Measurements from ENCODE around the gene COX6B2. TPM values are rescaled to one million over a fixed set of nuclear protein-coding genes. Genes with fewer than 3 reads are reported as not detected.

The COX6B2 gene
- total and polyA plus RNA-seq, 2 of the 13 experiments (the other 11 are each of a cell fraction or from before 2014, with no cell fraction given): 0.21 TPM; not detected in 1

DNA sequence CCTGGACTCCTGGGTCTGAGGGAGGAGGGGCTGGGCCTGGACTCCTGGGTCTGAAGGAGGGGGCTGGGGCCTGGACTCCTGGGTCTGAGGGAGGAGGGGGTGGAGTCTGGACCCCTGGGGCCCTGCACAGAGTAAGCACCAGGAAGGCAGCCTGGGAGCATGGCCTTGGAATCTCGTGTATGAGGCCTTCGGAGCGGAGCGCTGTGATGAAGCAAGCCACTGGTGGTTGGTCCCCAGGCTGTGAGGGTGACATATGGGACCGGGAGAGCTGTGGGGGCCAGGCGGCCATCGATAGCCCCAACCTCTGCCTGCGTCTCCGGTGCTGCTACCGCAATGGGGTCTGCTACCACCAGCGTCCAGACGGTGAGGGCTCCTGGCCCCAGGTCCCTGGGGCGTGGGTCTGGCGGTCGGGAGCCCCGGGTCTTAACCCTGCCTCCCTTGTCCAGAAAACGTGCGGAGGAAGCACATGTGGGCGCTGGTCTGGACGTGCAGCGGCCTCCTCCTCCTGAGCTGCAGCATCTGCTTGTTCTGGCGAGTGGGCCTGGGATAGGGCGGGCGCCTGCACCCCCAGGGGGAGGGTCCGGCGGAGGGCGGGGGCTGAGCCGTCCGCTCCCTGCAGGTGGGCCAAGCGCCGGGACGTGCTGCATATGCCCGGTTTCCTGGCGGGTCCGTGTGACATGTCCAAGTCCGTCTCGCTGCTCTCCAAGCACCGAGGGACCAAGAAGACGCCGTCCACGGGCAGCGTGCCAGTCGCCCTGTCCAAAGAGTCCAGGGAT is 23.0 kb upstream of the COX6B2 start (continued):
- TF ChIP-seq, protein P1, sequence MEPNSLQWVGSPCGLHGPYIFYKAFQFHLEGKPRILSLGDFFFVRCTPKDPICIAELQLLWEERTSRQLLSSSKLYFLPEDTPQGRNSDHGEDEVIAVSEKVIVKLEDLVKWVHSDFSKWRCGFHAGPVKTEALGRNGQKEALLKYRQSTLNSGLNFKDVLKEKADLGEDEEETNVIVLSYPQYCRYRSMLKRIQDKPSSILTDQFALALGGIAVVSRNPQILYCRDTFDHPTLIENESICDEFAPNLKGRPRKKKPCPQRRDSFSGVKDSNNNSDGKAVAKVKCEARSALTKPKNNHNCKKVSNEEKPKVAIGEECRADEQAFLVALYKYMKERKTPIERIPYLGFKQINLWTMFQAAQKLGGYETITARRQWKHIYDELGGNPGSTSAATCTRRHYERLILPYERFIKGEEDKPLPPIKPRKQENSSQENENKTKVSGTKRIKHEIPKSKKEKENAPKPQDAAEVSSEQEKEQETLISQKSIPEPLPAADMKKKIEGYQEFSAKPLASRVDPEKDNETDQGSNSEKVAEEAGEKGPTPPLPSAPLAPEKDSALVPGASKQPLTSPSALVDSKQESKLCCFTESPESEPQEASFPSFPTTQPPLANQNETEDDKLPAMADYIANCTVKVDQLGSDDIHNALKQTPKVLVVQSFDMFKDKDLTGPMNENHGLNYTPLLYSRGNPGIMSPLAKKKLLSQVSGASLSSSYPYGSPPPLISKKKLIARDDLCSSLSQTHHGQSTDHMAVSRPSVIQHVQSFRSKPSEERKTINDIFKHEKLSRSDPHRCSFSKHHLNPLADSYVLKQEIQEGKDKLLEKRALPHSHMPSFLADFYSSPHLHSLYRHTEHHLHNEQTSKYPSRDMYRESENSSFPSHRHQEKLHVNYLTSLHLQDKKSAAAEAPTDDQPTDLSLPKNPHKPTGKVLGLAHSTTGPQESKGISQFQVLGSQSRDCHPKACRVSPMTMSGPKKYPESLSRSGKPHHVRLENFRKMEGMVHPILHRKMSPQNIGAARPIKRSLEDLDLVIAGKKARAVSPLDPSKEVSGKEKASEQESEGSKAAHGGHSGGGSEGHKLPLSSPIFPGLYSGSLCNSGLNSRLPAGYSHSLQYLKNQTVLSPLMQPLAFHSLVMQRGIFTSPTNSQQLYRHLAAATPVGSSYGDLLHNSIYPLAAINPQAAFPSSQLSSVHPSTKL (CRISPR knock-in tag; IDR thresholded peaks at IDR 0.05): peak; percentile 30; the same call in 1 of the 2 replicates
- TF ChIP-seq ZBTB7B (CRISPR knock-in tag; IDR thresholded peaks at IDR 0.05) (peak; percentile 21; the same call in 1 of the 2 replicates), ZNF792 (CRISPR knock-in tag; IDR thresholded peaks at IDR 0.05) (no peak), ZNF629 (CRISPR knock-in tag; conservative IDR thresholded peaks at IDR 0.05) (no peak), EP300 (IDR thresholded peaks at IDR 0.05; ENCODE audit: low read depth in 2 of 2, low read length in 2 of 2) (no peak), EP300 (CRISPR knock-in tag; IDR thresholded peaks at IDR 0.05; ENCODE audit: borderline replicate concordance) (no peak), SNAI1 (CRISPR knock-in tag; IDR thresholded peaks at IDR 0.05; ENCODE audit: borderline replicate concordance) (no peak), ZNF768 (CRISPR knock-in tag; IDR thresholded peaks at IDR 0.05) (0 out of 2 replicates have a peak, but pooled peaks have one; percentile 7), ZFY (CRISPR knock-in tag; IDR thresholded peaks at IDR 0.05) (peak; percentile 82), EED (CRISPR knock-in tag; IDR thresholded peaks at IDR 0.05) (no peak), SMAD3 (CRISPR knock-in tag; IDR thresholded peaks at IDR 0.05) (no peak), ZNF777 (CRISPR knock-in tag; IDR thresholded peaks at IDR 0.05) (peak; percentile 13; the same call in 1 of the 2 replicates), MEIS1 (CRISPR knock-in tag; IDR thresholded peaks at IDR 0.05; ENCODE audit: borderline replicate concordance) (no peak)
- TF ChIP-seq, protein P2, sequence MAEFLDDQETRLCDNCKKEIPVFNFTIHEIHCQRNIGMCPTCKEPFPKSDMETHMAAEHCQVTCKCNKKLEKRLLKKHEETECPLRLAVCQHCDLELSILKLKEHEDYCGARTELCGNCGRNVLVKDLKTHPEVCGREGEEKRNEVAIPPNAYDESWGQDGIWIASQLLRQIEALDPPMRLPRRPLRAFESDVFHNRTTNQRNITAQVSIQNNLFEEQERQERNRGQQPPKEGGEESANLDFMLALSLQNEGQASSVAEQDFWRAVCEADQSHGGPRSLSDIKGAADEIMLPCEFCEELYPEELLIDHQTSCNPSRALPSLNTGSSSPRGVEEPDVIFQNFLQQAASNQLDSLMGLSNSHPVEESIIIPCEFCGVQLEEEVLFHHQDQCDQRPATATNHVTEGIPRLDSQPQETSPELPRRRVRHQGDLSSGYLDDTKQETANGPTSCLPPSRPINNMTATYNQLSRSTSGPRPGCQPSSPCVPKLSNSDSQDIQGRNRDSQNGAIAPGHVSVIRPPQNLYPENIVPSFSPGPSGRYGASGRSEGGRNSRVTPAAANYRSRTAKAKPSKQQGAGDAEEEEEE (CRISPR knock-in tag; IDR thresholded peaks at IDR 0.05; ENCODE audit: borderline replicate concordance): no peak
- TF ChIP-seq, protein P3, sequence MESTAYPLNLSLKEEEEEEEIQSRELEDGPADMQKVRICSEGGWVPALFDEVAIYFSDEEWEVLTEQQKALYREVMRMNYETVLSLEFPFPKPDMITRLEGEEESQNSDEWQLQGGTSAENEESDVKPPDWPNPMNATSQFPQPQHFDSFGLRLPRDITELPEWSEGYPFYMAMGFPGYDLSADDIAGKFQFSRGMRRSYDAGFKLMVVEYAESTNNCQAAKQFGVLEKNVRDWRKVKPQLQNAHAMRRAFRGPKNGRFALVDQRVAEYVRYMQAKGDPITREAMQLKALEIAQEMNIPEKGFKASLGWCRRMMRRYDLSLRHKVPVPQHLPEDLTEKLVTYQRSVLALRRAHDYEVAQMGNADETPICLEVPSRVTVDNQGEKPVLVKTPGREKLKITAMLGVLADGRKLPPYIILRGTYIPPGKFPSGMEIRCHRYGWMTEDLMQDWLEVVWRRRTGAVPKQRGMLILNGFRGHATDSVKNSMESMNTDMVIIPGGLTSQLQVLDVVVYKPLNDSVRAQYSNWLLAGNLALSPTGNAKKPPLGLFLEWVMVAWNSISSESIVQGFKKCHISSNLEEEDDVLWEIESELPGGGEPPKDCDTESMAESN (CRISPR knock-in tag; conservative IDR thresholded peaks at IDR 0.05): peak; percentile 86; the same call in 1 of the 2 replicates
- TF ChIP-seq, protein P4, sequence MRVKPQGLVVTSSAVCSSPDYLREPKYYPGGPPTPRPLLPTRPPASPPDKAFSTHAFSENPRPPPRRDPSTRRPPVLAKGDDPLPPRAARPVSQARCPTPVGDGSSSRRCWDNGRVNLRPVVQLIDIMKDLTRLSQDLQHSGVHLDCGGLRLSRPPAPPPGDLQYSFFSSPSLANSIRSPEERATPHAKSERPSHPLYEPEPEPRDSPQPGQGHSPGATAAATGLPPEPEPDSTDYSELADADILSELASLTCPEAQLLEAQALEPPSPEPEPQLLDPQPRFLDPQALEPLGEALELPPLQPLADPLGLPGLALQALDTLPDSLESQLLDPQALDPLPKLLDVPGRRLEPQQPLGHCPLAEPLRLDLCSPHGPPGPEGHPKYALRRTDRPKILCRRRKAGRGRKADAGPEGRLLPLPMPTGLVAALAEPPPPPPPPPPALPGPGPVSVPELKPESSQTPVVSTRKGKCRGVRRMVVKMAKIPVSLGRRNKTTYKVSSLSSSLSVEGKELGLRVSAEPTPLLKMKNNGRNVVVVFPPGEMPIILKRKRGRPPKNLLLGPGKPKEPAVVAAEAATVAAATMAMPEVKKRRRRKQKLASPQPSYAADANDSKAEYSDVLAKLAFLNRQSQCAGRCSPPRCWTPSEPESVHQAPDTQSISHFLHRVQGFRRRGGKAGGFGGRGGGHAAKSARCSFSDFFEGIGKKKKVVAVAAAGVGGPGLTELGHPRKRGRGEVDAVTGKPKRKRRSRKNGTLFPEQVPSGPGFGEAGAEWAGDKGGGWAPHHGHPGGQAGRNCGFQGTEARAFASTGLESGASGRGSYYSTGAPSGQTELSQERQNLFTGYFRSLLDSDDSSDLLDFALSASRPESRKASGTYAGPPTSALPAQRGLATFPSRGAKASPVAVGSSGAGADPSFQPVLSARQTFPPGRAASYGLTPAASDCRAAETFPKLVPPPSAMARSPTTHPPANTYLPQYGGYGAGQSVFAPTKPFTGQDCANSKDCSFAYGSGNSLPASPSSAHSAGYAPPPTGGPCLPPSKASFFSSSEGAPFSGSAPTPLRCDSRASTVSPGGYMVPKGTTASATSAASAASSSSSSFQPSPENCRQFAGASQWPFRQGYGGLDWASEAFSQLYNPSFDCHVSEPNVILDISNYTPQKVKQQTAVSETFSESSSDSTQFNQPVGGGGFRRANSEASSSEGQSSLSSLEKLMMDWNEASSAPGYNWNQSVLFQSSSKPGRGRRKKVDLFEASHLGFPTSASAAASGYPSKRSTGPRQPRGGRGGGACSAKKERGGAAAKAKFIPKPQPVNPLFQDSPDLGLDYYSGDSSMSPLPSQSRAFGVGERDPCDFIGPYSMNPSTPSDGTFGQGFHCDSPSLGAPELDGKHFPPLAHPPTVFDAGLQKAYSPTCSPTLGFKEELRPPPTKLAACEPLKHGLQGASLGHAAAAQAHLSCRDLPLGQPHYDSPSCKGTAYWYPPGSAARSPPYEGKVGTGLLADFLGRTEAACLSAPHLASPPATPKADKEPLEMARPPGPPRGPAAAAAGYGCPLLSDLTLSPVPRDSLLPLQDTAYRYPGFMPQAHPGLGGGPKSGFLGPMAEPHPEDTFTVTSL (CRISPR knock-in tag; IDR thresholded peaks at IDR 0.05; ENCODE audit: borderline replicate concordance): no peak

Measured in HepG2 (cell line).